Measurements from ENCODE around the gene CDH4. TPM values are rescaled to one million over a fixed set of nuclear protein-coding genes. Genes with fewer than 3 reads are reported as not detected.

CDH4 gene
- total RNA-seq, 1 donor from 2014 or later, result 12.1 TPM

DNA sequence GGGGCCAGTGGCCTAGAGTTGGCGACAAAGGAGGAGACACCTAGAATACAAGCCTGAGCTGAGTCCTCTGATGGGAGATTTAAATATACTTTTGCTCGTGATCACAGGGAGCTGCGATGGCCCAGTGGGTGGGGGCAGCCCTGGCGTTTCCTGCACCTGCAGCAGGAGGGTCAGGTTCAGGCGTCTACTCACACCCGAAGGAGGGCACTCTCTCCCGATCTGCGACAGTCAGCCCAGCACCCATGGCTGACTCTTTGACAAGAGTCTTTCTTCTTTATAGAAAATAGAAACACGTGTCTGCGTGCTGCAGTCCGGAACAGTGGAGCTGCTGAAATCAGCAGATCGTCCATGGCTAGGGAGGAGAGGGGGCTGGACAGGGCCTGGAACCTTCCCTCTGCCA lies 338.2 kb downstream of the CDH4 start:
- TF ChIP-seq, protein P1, sequence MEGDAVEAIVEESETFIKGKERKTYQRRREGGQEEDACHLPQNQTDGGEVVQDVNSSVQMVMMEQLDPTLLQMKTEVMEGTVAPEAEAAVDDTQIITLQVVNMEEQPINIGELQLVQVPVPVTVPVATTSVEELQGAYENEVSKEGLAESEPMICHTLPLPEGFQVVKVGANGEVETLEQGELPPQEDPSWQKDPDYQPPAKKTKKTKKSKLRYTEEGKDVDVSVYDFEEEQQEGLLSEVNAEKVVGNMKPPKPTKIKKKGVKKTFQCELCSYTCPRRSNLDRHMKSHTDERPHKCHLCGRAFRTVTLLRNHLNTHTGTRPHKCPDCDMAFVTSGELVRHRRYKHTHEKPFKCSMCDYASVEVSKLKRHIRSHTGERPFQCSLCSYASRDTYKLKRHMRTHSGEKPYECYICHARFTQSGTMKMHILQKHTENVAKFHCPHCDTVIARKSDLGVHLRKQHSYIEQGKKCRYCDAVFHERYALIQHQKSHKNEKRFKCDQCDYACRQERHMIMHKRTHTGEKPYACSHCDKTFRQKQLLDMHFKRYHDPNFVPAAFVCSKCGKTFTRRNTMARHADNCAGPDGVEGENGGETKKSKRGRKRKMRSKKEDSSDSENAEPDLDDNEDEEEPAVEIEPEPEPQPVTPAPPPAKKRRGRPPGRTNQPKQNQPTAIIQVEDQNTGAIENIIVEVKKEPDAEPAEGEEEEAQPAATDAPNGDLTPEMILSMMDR (IDR thresholded peaks at IDR 0.05; ENCODE audit: insufficient read depth, low read length, severe bottlenecking), result no peak
- FAIRE-seq (no peak), DNase-seq (ENCODE audit: low read depth) (no peak)
- H3K36me3 ChIP-seq (ENCODE audit: control insufficient read depth, insufficient read depth, low read length), result no peaks in the 10 kb centered on the region
- no peak overlapping the region for H3K4me3 ChIP-seq (ENCODE audit: low read depth, low read length)
- no peaks in the 10 kb centered on the region for H3K27me3 ChIP-seq (ENCODE audit: control insufficient read depth, insufficient read depth, low read length)

DNA sequence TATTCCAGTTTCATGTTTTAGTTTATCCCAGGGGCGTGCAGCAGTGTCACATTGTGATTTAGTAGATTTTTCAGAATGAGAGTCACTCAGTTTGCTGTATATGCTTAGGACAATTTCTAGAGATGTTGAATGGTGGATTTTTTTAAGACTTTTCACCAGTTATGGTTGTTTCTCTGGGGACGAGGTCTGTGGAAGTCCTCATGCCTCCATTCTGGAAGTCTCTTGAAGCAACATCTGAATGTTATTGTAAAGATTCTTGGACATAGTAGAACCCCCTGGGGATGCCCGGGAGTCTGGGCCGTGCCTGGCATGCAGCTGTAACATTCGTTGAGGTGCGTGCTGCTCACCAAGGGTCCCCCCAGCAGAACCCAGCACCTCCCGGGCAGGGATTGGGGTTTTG lies 341.5 kb downstream of the CDH4 start:
- DNase-seq (ENCODE audit: low read depth), result no peak
- TF ChIP-seq, protein P1 (IDR thresholded peaks at IDR 0.05; ENCODE audit: insufficient read depth, low read length, severe bottlenecking), result no peak
- no peak overlapping the region for H3K4me3 ChIP-seq (ENCODE audit: low read depth, low read length)
- FAIRE-seq, result no peak
- no peaks in the 10 kb centered on the region for H3K27me3 ChIP-seq (ENCODE audit: control insufficient read depth, insufficient read depth, low read length)
- no peaks in the 10 kb centered on the region for H3K36me3 ChIP-seq (ENCODE audit: control insufficient read depth, insufficient read depth, low read length)

DNA sequence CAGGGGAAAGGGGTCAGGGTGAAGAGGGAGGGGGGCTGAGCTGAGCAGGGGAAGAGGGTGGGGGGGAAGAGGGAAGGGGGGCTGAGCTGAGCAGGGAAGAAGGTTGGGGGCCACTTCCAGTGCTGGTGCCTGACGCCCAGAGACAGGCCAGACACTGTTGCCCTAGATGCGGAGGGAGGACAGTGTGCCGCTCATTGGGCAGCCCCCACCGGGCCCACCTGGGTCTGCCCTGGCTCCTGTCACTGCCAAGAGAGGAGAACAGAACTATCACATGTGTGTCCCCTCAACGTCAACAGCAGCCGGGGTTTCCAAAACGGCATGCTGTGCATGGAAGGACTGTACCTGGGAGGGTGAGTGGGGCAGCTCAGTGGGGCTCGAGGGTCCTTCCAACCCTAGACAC lies 342.1 kb downstream of the CDH4 start:
- DNase-seq (ENCODE audit: low read depth), result no peak

DNA sequence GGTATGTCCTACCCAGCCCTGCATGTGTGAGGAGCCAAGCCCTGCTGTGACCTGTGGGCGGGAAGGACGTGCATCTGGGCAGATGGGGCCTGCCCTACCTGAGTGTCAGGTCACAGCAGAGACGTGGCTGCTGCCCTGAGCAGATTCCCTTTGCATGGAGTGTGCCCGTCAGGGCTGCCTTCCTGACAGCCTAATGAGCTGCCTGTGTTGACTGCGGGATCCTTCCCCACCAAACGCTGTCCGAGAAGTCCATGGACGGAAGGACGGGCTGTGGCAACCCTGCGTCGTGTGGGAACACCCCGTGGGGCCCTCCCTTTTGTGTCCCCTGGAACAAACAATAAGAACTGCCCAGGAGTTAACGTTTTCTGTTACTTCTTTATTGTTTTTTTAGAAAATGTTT lies 343.2 kb downstream of the CDH4 start:
- TF ChIP-seq, protein P1 (IDR thresholded peaks at IDR 0.05; ENCODE audit: insufficient read depth, low read length, severe bottlenecking), result no peak
- DNase-seq (ENCODE audit: low read depth) (no peak), FAIRE-seq (no peak)
- H3K36me3 ChIP-seq (ENCODE audit: control insufficient read depth, insufficient read depth, low read length), result no peaks in the 10 kb centered on the region
- H3K4me3 ChIP-seq (ENCODE audit: low read depth, low read length), result no peak overlapping the region
- H3K27me3 ChIP-seq (ENCODE audit: control insufficient read depth, insufficient read depth, low read length), result no peaks in the 10 kb centered on the region

More for the DNA sequence above, 342.1 kb downstream of the CDH4 start:
- Histone ChIP-seq H3K27me3 (ENCODE audit: control insufficient read depth, insufficient read depth, low read length) (no peaks in the 10 kb centered on the region), H3K4me3 (ENCODE audit: low read depth, low read length) (no peak overlapping the region), H3K36me3 (ENCODE audit: control insufficient read depth, insufficient read depth, low read length) (no peaks in the 10 kb centered on the region)
- TF ChIP-seq, protein P1 (IDR thresholded peaks at IDR 0.05; ENCODE audit: insufficient read depth, low read length, severe bottlenecking), result no peak
- no peak for FAIRE-seq

DNA sequence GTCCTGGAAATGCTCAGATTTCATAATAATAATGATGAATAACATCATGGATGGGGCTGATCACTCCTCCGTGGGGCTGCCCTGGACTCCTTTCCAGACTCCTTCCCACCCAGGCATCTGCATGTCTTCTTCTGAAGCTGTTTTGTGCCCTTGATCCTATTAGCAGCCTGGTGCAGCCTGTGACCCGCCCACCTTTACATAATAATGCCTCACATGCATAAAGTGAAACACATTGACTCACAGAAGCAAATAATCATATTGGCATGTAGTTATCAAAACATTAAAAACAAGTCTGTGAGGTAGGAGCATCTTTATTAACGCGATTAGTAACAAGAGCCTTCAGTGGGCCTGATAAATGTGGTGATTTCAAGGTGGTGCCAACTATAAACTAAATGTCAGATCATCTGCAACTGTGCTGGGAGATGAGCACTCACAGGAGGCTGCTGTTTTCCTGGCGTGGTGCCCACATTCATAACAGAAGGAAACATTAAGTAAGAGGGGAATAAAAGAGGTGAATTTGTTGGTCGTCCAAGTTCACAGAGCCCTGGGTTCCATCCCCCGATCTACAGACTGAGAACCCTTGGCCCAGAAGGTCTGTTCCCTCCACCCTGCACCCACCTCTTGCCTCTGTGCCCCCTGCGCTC lies 344.7 kb downstream of the CDH4 start:
- no peak overlapping the region for H3K4me3 ChIP-seq (ENCODE audit: low read depth, low read length)
- no peak for FAIRE-seq
- H3K36me3 ChIP-seq (ENCODE audit: control insufficient read depth, insufficient read depth, low read length), result no peaks in the 10 kb centered on the region
- DNase-seq (ENCODE audit: low read depth), result no peak
- TF ChIP-seq, protein P1 (IDR thresholded peaks at IDR 0.05; ENCODE audit: insufficient read depth, low read length, severe bottlenecking), result no peak
- no peaks in the 10 kb centered on the region for H3K27me3 ChIP-seq (ENCODE audit: control insufficient read depth, insufficient read depth, low read length)

DNA sequence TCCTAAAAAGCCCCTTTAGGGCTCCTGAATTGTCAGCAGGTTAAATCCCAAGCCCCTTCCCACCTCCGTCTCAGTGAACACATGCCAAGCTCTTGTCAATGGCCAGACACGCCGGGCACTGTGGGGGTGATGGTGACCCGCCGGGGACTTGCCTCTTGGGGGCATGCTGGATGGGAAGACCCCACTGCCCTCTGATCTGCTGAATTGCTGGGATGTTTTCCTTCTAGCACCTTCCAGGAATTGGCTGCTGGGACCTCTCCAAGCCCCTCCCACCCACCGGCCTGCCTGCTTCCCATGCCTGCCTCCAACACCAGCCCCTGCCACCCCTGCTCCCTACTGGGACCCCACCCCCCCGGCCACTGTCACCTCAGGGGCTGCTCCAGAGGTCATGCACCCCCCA lies 345.9 kb downstream of the CDH4 start:
- no peaks in the 10 kb centered on the region for H3K27me3 ChIP-seq (ENCODE audit: control insufficient read depth, insufficient read depth, low read length)
- no peaks in the 10 kb centered on the region for H3K36me3 ChIP-seq (ENCODE audit: control insufficient read depth, insufficient read depth, low read length)

More for the DNA sequence above, 345.9 kb downstream of the CDH4 start:
- FAIRE-seq, result no peak
- no peak for DNase-seq (ENCODE audit: low read depth)
- TF ChIP-seq, protein P1 (IDR thresholded peaks at IDR 0.05; ENCODE audit: insufficient read depth, low read length, severe bottlenecking), result no peak
- no peak overlapping the region for H3K4me3 ChIP-seq (ENCODE audit: low read depth, low read length)
